ENCODE measurements around the gene PSMA5. TPM values are rescaled to one million over a fixed set of nuclear protein-coding genes. Genes with fewer than 3 reads are reported as not detected.

The PSMA5 gene
- total RNA-seq, 2 donors from 2014 or later, result 8.6 to 8.9 TPM

DNA sequence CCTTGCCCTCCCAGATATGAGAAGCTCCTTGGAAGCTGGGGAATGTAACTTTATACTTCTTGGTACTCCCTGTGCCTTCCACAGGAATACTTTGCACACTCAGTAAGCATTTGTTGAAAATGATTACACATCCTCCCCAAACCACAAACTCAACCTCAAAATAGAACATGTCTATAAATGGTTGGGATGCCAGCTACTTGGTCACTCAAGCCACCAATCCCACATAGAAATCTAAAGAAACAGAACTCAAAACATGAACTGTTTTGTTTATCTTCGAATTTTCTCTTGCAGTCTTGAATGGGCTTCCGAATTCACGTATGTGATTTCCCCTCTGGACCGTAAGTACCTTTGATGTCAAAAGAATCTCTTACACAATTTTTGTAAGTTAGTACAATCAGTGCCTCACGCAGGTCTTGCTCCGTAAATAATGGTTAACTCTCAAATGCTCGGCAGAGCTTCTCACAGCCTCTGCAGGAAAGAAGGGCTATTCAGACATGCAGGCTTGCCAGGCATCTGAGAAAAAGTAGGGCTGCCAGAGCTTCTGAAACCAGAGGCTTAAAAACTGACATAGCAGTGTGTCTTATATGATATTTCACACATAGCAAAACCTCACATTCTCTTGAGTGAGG, 55.4 kb downstream of the PSMA5 start:
- DNase-seq (peak in 1 of 4 donors; percentile 3), ATAC-seq (no peak)
- Histone ChIP-seq H3K36me3 (replicated peaks in 1 of 2; ENCODE audit: insufficient read depth in 1 of 2, low read depth in 2 of 2) (peaks cover 0 to 3% of the 10 kb centered on the region in 2 donors), H3K4me1 (no peaks in the 10 kb centered on the region), H3K9me3 (no peaks in the 10 kb centered on the region), H3K27me3 (no peaks in the 10 kb centered on the region), H3K4me3 (no peak overlapping the region), H3K27ac (peak overlapping the region in 2 of 4 donors; percentile 1 to 59)
- TF ChIP-seq, protein P1, sequence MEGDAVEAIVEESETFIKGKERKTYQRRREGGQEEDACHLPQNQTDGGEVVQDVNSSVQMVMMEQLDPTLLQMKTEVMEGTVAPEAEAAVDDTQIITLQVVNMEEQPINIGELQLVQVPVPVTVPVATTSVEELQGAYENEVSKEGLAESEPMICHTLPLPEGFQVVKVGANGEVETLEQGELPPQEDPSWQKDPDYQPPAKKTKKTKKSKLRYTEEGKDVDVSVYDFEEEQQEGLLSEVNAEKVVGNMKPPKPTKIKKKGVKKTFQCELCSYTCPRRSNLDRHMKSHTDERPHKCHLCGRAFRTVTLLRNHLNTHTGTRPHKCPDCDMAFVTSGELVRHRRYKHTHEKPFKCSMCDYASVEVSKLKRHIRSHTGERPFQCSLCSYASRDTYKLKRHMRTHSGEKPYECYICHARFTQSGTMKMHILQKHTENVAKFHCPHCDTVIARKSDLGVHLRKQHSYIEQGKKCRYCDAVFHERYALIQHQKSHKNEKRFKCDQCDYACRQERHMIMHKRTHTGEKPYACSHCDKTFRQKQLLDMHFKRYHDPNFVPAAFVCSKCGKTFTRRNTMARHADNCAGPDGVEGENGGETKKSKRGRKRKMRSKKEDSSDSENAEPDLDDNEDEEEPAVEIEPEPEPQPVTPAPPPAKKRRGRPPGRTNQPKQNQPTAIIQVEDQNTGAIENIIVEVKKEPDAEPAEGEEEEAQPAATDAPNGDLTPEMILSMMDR (IDR thresholded peaks at IDR 0.05), result no peak
- TF ChIP-seq POLR2A (IDR thresholded peaks at IDR 0.05), result no peak
- WGBS, 2 donors, result 34 to 55% methylated on average over 7 of the region's 7 CpGs
- intact Hi-C loops (cut with DNase I), result no loop called here

DNA sequence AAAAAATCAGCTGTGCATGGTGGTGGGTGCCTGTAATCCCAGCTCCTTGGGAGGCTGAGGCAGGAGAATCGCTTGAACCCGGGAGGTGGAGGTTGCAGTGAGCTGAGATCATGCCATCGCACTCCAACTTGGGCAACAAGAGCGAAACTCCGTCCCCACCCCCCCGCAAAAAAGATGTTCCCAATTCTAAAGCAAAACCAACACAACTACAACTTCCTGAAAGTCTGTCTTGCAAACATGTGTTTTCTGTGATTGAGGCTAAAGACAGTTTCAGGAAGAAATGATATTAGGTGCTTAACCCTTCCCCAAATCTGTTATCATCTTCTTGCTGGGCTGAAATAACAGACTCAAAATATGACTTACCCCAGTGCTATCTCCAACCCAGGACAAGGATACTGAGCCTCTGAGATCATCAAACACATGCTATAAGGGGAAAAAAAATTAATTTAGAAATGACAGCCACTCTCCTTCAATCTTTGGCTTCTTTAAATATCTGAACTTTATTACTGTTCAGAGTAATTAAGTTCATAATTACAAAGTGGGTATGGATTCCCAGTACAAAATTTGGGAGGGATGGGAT, 57.0 kb downstream of the PSMA5 start:
- Histone ChIP-seq H3K36me3 (replicated peaks in 1 of 2; ENCODE audit: insufficient read depth in 1 of 2, low read depth in 2 of 2) (peaks cover 0 to 7% of the 10 kb centered on the region in 2 donors), H3K4me1 (no peaks in the 10 kb centered on the region), H3K27ac (no peak overlapping the region), H3K27me3 (no peaks in the 10 kb centered on the region), H3K9me3 (no peaks in the 10 kb centered on the region), H3K4me3 (no peak overlapping the region)
- intact Hi-C loops (cut with DNase I), result no loop called here
- WGBS, 2 donors, result 82 to 89% methylated on average over 6 of the region's 6 CpGs
- DNase-seq, result peak in 1 of 4 donors; percentile 35
- ATAC-seq, result no peak
- TF ChIP-seq, protein P1 (IDR thresholded peaks at IDR 0.05), result no peak
- TF ChIP-seq POLR2A (IDR thresholded peaks at IDR 0.05), result no peak

DNA sequence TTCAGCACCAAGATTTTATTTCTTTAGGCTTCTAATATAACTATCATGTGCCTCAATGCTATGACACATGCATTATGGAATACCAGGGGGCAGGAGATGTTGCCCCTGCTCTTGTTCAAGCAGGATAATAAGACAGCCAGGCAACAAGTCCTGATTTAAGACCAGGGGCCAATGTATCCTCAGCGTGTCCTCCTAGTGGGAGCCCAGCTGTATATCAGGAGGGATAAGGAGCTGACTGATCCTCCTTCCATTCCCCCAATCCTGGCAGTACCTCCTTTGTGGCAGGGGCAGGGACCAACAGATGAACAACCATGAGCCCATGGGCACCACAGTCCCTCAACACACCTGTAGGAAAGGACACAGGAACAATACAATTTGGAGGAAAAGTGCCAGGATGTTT, 57.8 kb downstream of the PSMA5 start:
- no peaks in the 10 kb centered on the region for H3K27me3 ChIP-seq
- WGBS, 2 donors, result 56 to 88% methylated on average over 1 of the region's 1 CpG
- peaks cover 0 to 7% of the 10 kb centered on the region in 2 donors for H3K36me3 ChIP-seq (replicated peaks in 1 of 2; ENCODE audit: insufficient read depth in 1 of 2, low read depth in 2 of 2)
- TF ChIP-seq POLR2A (IDR thresholded peaks at IDR 0.05), result no peak
- TF ChIP-seq, protein P1 (IDR thresholded peaks at IDR 0.05), result no peak
- ATAC-seq, result no peak
- no peak for DNase-seq
- no peaks in the 10 kb centered on the region for H3K9me3 ChIP-seq
- intact Hi-C loops (cut with DNase I), result no loop called here
- H3K27ac ChIP-seq, result no peak overlapping the region
- no peak overlapping the region for H3K4me3 ChIP-seq
- H3K4me1 ChIP-seq, result no peaks in the 10 kb centered on the region

DNA sequence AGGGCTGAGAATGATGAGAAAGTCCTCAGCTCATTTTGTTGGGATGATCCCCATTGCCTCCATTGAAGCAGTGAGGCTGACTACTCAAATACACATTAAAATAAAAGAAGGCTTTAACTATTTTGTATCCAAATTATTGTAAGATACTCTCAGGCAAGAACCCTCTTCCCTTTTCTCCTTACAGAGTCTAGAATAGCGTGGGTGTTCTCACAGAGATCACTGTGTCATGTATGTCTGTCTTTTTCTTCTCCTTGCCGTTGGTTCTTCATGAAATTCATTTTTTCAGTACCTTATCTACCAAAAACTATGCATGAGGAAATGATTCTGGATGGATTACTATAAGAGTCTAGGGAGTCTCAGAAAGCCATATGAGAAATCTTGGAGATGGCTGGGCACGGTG, 58.6 kb downstream of the PSMA5 start:
- DNase-seq (no peak), ATAC-seq (no peak)
- 90 to 91% methylated on average over 3 of the region's 3 CpGs for WGBS, 2 donors

More for the DNA sequence above, 58.6 kb downstream of the PSMA5 start:
- Histone ChIP-seq H3K27me3 (no peaks in the 10 kb centered on the region), H3K4me1 (no peaks in the 10 kb centered on the region), H3K36me3 (replicated peaks in 1 of 2; ENCODE audit: insufficient read depth in 1 of 2, low read depth in 2 of 2) (peaks cover 0 to 7% of the 10 kb centered on the region in 2 donors), H3K9me3 (no peaks in the 10 kb centered on the region), H3K27ac (no peak overlapping the region), H3K4me3 (no peak overlapping the region)
- no peak for TF ChIP-seq POLR2A (IDR thresholded peaks at IDR 0.05)
- TF ChIP-seq, protein P1 (IDR thresholded peaks at IDR 0.05), result no peak
- intact Hi-C loops (cut with DNase I), result no loop called here
